Measurements from ENCODE around the gene PDXK.

Gene PDXK

GRCh38 chr21:43764576-43765495, 45.9 kb downstream of the PDXK start:
- H3K36me3 ChIP-seq (ENCODE audit: control insufficient read depth, insufficient read depth, low read length): no peaks in the 10 kb centered on the region
- H3K4me3 ChIP-seq (ENCODE audit: low read depth, low read length): no peak overlapping the region
- no peak for TF ChIP-seq CTCF (IDR thresholded peaks at IDR 0.05)
- no peak overlapping the region for H3K27ac ChIP-seq
- H3K4me1 ChIP-seq: no peaks in the 10 kb centered on the region
- no peaks in the 10 kb centered on the region for H3K9me3 ChIP-seq (ENCODE audit: control insufficient read depth, low read length)
- no peaks in the 10 kb centered on the region for H3K27me3 ChIP-seq (ENCODE audit: control insufficient read depth, insufficient read depth, low read length)
- H3K9ac ChIP-seq: no peak overlapping the region
- H3K4me2 ChIP-seq (ENCODE audit: low read length): no peak overlapping the region
- no peak overlapping the region for H2AFZ ChIP-seq
- no peaks in the 10 kb centered on the region for H3K79me2 ChIP-seq

- TF ChIP-seq CTCF (IDR thresholded peaks at IDR 0.05): no peak
- Histone ChIP-seq H3K27ac (no peak overlapping the region), H3K4me1 (no peaks in the 10 kb centered on the region)
Observed at GRCh38 chr21:43766734-43767497, 48.0 kb downstream of the PDXK start.

GRCh38 chr21:43767498-43767983, 48.6 kb downstream of the PDXK start:
- no peaks in the 10 kb centered on the region for H3K36me3 ChIP-seq (ENCODE audit: control insufficient read depth, insufficient read depth, low read length)
- no peak overlapping the region for H2AFZ ChIP-seq
- no peaks in the 10 kb centered on the region for H3K9me3 ChIP-seq (ENCODE audit: control insufficient read depth, low read length)
- H3K4me1 ChIP-seq: no peaks in the 10 kb centered on the region
- H3K27me3 ChIP-seq (ENCODE audit: control insufficient read depth, insufficient read depth, low read length): no peaks in the 10 kb centered on the region
- no peak overlapping the region for H3K27ac ChIP-seq
- H3K4me3 ChIP-seq (ENCODE audit: low read depth, low read length): no peak overlapping the region
- H3K79me2 ChIP-seq: no peaks in the 10 kb centered on the region
- no peak for TF ChIP-seq CTCF (IDR thresholded peaks at IDR 0.05)
- H3K4me2 ChIP-seq (ENCODE audit: low read length): no peak overlapping the region
- no peak overlapping the region for H3K9ac ChIP-seq

More at GRCh38 chr21:43766734-43767497, 48.0 kb downstream of the PDXK start:
- Histone ChIP-seq H2AFZ (no peak overlapping the region), H3K27me3 (ENCODE audit: control insufficient read depth, insufficient read depth, low read length) (no peaks in the 10 kb centered on the region), H3K4me2 (ENCODE audit: low read length) (no peak overlapping the region), H3K9ac (no peak overlapping the region), H3K4me3 (ENCODE audit: low read depth, low read length) (no peak overlapping the region), H3K79me2 (no peaks in the 10 kb centered on the region), H3K9me3 (ENCODE audit: control insufficient read depth, low read length) (no peaks in the 10 kb centered on the region), H3K36me3 (ENCODE audit: control insufficient read depth, insufficient read depth, low read length) (no peaks in the 10 kb centered on the region)

GRCh38 chr21:43767984-43768867, 49.3 kb downstream of the PDXK start:
- no peak overlapping the region for H3K4me3 ChIP-seq (ENCODE audit: low read depth, low read length)

More at GRCh38 chr21:43767984-43768867, 49.3 kb downstream of the PDXK start:
- no peaks in the 10 kb centered on the region for H3K79me2 ChIP-seq
- H3K9me3 ChIP-seq (ENCODE audit: control insufficient read depth, low read length): no peaks in the 10 kb centered on the region
- no peaks in the 10 kb centered on the region for H3K36me3 ChIP-seq (ENCODE audit: control insufficient read depth, insufficient read depth, low read length)
- H3K27me3 ChIP-seq (ENCODE audit: control insufficient read depth, insufficient read depth, low read length): no peaks in the 10 kb centered on the region
- TF ChIP-seq CTCF (IDR thresholded peaks at IDR 0.05): no peak
- no peak overlapping the region for H3K4me2 ChIP-seq (ENCODE audit: low read length)
- no peaks in the 10 kb centered on the region for H3K4me1 ChIP-seq
- no peak overlapping the region for H3K9ac ChIP-seq
- H3K27ac ChIP-seq: no peak overlapping the region
- H2AFZ ChIP-seq: no peak overlapping the region

All from parathyroid adenoma (tissue), 2 donors.